Myocyte (in vitro differentiated cells): Measurements from ENCODE around the gene ZBTB46. TPM values are rescaled to one million over a fixed set of nuclear protein-coding genes. Genes with fewer than 3 reads are reported as not detected.
"Not testable (repeated sequence)": the region's sequence is repeated elsewhere in the genome, so short reads cannot be mapped to it uniquely, and the experiment has no call there.

ENCODE experiments used
- DNase-seq: peaks from one replicate; pipeline ENCODE4 v3.0.0-alpha.2; 2012; ENCODE audit warnings: low read depth
- total RNA-seq: library from RNA; depleted of rRNA; stranded (reverse); fragments of >200 nt; gene quantifications from 2 replicates; pipeline ENCODE4 v1.2.3, GENCODE V29; 2014

Gene ZBTB46
- total RNA-seq, 1 donor from 2014 or later, result 19.6 TPM

DNA sequence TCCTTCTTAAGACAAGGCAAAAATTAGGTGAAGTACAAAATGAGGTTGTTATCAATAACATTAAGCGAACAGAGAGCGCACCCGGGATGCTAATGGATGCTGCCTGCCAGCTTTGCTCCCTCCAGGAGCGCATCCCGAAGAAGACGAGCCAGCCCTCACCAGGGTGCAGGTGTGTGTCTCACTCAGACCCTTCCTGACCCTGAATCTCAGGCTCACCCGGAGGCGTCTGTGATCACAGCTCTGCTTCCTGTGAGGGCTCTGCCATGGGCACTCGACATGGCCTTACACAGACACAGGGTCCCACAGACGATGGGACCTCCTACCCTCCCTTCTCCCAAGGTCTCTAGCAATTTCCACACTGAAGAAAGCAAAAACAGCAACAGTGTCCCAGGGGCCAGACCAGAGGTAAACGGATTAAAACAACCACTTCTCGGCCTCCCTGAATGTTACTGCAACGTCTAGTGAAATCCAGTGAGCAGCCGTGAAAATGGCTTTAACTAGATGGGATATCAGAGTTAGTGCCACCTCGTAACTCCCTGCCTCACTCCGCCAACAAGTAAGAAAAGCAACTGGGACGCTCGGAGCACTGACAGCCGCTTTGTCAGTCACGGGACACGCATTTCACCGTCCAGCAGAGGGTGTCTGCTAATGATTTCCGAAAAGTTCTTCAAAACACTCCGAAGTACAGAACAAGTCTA lies 11.7 kb downstream of the ZBTB46 start:
- peak; percentile 36 for DNase-seq

DNA sequence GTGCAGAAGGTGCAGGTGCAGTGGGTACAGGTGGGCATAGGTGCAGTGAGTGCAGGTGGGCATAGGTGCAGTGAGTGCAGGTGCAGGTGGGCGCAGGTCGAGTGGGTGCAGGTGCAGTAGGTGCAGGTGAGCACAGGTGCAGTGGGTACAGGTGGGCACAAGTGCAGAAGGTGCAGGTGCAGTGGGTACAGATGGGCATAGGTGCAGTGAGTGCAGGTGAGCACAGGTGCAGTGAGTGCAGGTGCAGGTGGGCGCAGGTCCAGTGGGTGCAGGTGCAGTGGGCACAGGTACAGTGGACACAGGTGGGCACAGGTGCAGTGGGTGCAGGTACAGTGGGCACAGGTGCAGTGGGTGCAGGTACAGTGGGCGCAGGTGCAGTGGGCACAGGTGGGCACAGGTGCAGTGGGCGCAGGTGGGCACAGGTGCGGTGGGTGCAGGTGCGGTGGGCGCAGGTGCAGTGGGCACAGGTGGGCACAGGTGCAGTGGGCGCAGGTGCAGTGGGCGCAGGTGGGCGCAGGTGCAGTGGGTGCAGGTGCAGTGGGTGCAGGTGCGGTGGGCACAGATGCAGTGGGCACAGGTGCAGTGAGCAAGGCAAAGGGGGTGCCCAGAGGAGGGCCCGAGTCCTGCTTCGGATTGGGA lies 15.3 kb downstream of the ZBTB46 start:
- DNase-seq, result no peak

DNA sequence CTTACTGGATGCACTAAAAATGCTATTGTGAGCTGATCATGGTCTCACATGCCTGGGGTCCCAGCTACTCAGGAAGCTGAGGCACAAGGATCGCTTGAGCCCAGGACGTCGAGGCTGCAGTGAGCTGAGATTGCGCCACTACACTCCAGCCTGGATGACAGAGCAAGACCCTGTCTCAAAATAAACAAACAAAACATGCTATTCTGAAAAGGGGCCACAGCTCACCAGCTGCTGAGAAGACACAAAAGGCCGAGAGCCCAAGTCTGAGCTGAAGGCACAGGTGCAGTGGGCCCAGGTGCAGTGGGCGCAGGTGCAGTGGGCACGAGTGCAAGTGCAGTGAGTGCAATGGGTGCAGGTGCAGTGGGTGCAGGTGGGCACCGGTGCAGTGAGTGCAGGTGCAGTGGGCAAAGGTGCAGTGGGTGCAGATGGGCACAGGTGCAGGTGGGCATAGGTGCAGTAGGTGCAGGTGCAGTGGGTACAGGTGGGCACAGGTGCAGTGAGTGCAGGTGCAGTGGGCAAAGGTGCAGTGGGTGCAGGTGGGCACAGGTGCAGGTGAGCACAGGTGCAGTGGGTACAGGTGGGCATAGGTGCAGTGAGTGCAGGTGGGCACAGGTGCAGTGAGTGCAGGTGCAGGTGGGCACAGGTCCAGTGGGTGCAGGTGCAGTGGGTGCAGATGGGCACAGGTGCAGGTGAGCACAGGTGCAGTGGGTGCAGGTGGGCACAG lies 16.0 kb downstream of the ZBTB46 start:
- DNase-seq, result no peak

DNA sequence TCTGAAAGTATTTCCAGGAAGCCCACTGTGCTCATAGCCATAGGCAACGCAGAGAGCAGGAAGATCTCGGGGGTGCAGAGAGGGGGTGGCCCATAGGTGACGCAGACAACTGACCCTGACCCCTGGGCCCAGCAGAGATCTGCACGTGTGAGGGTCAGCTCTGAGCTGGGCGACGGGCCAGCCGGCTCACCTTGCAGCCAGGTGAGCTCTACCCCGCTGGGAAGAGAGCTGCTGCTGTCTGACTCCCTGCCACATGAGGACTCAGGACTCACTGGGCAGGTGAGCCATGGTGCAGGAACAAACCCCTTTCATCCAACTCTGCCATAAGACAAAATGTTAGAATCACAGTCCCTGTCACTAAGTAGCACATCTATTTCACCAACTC lies 19.6 kb downstream of the ZBTB46 start:
- DNase-seq, result no peak

DNA sequence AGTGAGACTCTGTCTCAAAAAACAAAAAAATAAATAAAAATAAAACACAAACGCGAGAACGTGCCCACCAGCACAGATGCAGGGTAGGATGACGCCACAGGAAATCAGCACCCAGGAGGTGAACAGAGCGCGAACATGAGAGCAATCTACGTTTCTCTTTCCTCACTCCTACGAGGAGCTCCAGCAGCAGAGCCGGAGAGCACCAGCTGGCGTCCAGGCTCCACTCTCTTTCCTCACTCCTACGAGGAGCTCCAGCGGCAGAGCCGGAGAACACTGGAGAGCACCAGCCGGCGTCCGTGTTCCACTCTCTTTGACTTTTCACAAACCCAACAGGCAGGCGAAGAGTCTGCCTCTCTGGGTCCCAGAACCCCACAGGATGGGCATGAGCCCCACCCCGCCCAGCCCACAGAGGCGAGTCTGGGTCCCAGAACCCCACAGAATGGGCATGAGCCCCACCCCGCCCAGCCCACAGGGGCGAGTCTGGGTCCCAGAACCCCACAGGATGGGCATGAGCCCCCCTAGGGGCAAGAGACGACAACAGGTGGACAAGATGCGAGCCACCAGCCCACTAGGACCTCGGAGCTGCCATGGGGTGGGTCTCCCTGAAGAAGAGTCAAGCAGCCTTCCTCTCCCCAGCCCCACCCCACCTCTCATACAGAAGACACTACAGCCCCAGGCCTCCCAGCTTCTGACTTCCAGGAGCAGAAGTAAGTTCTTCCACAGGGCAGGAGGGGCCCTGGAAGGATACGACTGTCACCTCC lies 20.2 kb downstream of the ZBTB46 start:
- DNase-seq, result no peak

DNA sequence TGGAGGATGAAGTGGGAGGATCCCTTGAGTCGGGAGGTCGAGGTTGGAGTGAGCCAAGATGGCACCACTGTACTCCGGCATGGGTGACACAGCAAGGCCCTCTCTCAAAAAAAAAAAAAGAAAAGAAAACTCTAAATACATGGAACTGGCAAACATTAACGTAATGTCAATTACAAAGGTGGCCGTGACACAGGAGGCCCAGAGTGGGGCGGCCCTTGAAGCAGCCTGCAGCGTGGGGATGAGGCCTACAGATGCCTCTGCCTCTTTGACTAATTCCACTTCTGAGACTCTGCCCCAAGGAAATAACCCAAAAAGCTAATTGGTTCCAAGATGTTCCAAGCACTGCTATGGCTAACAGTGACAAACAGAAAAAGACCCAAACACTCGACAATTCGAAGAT lies 21.2 kb downstream of the ZBTB46 start:
- DNase-seq, result no peak

DNA sequence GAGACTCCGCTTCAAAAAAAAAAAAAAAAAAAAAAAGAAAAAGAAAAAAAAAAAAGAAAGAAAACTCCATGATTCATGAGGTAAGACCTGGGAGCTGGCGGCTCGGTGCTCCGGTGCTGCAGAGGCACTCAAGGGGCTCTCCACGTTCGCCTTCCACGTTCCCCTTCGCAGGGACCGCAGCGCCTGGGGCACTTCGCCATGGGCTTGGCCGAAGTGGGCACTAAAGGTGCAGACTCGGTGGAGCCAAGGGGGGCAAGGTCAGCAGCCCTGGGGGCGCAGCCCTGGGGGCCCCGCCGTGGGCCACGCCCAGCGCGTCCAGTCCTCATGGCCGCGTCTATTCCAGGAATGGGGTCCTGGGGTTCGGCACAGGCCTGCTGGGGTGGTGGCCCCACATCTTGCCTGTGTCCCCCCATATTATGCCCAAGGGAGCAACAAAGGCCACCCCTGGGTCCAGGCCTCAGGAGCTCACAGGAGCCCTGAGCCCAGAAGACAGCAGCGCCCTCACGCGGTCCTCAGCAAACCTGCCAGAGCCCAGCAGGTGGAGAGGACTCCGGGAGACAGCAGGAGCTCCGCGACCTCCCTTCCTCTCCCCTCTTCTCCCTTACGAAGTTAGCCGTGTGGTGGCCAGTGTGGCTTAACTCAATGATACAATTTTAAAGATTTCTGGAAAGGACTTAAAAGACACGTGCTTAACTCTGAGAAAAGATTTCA lies 21.9 kb downstream of the ZBTB46 start:
- no peak for DNase-seq

DNA sequence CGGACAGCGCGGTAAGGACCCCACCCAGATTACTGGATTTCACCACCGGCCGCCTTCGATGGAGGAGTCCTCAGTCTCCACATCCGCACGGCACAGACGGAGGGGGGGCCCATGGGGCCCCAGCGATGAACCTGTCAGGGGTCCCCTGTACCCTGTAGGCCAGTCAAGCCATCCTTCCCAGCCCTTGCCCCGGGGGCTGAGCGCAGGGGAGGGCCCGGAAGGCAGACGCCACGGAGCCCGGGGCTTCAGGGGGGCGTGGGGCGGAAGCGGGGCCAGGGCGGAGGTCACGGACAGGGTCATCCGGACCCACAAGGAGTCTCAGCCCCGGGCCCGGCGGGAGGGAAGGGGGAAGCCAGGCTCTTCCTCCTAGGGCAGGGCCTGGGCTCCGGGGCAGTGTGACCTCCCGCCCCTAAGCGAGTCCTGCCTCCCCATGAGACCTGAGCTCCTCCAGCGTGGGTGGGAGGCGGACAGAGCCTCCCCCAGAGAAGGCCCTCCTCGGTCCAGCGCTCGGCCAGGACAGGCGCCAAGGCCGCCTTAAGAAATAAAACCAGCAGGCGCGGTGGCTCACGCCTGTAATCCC lies 22.8 kb downstream of the ZBTB46 start:
- DNase-seq, result no peak

DNA sequence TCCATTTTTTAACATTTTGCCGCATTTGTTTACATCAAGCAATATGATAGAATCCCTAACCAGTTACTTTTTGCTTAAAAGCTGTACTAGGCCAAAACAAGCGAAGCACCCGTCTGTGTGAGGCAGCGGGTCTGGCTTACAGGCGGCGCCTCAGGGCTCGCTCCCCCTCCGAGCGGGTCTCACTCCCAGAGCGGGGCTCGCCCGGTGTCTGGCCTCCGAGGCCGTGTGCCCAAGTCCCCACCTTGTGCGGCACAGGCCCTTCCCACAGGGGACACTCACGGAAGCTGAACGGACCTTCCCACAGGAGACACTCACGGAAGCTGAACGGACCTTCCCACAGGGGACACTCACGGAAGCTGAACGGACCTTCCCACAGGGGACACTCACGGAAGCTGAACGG lies 23.4 kb downstream of the ZBTB46 start:
- no peak for DNase-seq

DNA sequence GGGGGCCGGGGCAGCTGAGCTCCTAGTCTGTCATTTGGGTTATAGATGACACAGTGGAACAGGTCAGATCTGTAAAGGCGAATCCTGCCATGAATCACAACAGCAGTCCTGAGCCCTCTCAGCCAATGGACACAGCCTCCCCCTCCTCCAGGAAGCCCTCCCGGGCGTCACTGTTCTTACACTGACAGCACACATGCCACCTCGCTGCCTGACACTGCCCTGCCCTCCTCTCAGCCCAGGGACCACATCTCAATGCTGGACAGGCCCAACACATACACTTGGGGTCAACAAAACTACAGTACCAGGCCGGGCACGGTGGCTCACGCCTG lies 26.8 kb downstream of the ZBTB46 start:
- DNase-seq, result no peak

DNA sequence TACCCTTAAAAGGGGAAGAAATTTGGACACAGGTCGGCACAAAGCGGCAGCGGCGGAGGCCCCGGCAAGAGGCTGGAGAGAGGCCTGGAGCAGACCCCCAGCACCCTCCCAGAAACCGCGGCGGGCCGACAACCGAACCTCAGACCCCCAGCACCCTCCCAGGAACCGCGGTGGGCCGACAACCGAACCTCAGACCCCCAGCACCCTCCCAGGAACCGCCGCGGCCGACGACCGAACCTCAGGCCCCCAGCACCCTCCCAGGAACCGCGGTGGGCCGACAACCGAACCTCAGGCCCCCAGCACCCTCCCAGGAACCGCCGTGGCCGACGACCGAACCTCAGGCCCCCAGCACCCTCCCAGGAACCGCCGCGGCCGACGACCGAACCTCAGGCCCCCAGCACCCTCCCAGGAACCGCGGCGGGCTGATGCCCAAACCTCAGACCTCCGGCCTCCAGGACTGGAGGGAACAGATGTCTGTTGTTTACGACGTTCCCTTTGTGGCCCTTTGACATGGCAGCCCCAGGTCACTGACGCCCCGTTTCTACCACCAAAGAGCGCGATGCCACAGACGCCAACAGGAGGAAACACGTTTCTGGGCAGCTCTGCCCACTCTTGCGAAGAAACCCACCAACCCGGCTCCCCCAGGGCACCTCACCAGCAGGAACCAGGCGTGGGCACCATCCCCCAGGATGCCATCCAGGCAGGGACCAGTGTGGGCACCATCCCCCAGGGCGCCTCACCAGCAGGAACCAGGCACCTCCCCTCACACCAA lies 28.4 kb downstream of the ZBTB46 start:
- DNase-seq, result no peak

DNA sequence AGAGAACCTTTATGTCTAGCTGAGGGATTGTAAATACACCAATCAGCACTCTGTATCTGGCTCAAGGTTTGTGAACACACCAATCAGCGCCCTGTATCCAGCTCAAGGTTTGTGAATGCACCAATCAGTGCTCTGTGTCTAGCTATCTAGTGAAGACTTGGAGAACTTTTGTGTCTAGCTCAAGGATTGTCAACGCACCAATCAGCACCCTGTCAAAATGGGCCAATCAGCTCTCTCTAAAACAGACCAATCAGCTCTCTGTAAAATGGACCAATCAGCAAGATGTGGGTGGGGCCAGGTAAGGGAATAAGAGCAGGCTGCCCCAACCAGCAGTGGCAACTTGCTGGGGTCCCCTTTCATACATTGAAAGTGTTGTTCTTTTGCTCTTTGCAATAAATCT lies 29.9 kb downstream of the ZBTB46 start:
- not testable (repeated sequence) for DNase-seq

DNA sequence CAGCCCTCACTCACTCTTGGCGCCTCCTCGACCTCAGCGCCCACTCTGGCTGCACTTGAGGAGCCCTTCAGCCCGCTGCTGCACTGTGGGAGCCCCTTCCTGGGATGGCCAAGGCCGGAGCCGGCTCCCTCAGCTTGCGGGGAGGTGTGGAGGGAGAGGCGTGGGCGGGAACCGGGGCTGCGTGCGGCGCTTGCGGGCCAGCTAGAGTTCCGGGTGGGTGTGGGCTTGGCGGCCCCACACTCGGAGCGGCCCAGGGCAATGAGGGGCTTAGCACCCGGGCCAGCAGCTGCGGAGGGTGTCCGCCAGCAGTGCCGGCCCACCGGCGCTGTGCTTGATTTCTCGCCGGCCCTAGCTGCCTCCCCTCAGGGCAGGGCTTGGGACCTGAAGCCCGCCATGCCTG lies 30.7 kb downstream of the ZBTB46 start:
- DNase-seq, result not testable (repeated sequence)

DNA sequence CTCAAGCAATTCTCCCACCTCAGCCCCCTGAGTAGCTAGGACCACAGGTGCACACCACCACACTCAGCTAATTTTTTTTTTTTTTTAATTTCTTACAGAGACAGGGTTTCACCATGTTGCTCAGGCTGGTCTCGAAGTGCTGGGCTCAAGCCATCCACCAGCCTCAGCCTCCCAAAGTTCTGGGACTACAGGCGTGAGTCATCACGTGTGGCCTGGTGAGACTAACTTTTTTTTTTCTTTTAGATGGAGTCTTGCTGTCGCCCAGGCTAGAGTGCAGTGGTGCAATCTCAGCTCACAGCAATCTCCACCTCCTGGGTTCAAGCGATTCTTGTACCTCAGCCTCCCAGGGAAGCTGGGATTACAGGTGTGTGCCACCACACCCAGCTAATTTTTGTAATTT lies 31.9 kb downstream of the ZBTB46 start:
- peak; percentile 48 for DNase-seq

DNA sequence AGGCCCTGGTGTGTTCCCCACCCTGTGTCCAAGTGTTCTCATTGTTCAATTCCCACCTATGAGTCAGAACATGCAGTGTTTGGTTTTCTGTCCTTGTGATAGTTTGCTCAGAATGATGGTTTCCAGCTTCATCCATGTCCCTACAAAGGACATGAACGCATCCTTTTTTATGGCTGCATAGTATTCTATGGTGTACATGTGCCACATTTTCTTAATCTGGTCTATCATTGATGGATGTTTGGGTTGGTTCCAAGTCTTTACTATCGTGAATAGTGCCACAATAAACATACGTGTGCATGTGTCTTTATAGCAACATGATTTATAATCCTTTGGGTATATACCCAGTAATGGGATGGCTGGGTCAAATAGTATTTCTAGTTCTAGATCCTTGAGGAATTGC lies 33.9 kb downstream of the ZBTB46 start:
- DNase-seq, result not testable (repeated sequence)

DNA sequence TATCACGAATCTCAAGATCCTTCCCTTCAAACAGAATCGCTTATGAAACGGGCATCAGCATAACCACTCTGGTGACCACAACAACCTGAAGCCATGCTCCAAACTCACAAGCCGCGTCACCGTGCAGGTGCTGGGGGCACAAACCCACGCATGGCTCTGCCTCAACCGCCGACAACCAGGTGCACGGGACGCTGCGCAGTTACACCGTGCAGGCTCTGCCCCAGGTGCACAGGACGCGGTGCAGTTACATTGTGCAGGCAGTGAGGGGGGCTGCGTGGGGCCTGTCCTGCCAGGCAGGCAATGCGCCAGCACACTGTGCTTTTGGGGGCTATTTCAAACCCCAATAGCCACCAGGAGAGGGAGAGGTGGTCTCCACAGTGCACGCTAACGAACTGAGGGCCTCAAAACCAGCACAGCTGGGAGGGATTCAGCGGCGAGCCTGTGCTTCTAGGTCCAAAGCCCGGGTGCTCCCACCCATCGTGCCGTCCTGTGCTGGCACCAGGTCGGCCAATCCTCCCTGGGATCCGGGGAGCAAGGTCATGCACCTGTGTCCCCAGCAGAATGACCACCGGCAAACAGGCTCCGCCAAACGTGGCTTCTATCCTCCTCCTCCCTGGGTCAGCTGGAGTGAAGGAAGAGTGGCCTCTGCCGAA lies 35.8 kb downstream of the ZBTB46 start:
- no peak for DNase-seq

DNA sequence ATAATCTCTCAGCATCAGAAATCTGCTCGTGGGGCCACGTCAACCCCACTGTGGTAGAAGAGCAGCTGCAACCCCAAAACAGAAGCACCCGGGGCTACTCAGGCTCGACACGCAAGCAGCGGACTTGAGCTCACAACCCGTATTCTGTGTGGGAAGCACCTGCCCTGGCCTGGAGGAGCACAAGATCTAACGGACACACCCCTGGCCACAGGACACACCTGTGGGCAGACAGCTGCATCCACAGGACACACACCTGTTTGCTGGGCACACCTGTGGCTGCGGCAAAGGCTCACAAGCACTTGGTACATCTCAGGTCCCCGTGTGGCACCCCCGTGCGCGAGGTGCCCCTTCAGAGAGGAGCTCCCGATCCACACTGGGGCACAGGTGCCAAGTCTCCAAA lies 36.5 kb downstream of the ZBTB46 start:
- no peak for DNase-seq

DNA sequence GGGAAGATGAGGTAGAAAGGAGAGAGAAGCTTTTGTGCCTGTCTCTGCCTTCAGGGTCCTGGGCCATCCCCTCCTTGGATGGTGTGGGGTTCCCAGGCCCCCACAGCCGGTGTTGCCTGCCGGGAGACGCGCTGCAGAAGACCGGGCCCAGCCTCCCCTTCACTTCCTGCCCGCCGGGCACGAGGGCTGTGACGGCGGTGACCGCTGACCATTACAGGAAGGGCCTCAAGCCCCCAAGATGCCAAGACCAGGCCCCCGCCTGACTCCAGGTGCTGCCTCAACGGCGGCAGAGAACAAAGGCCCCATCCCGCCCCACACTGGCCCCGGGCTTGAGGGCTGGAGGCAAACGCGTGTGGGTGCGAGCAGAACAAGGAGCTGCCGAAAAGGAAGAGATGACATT lies 38.2 kb downstream of the ZBTB46 start:
- no peak for DNase-seq

DNA sequence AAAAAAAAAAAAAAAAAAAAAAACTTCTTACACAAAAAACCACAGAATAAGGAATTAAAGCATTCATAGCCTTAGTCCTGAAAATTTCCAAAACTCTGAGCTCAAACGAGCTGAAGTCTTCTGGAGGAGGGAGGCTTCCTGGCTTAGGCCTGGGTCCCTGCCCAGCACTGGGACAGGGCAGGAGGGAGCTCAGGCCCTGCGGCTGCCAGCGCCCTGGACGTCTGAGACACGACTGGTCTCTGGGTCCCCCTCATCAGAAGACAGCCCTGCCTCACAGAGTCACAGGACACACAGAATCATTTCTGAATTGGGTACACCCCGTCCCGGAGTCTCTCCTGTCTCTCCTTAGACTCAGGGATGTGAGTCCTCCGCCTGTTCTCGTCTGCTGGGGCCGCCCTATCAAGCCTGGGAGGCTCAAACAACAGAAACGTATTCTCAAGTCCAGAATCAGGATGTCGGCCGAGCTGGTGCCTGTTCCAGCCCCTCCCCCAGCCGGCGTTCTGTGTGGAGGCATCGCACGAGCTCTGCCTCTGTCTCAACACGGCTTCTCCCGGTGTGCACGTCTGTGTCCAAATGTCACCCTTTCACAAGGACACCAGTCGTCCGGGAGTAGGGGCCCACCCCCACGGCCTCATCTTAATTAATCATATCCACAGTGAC lies 39.4 kb downstream of the ZBTB46 start:
- DNase-seq, result no peak
